Measurements from ENCODE around the gene FUT1. TPM values are rescaled to one million over a fixed set of nuclear protein-coding genes. Genes with fewer than 3 reads are reported as not detected.
A peak's percentile ranks its signal among the peaks of the same experiment; 100 is the strongest.

FUT1 gene
- total and polyA plus RNA-seq, 9 of the 15 experiments (the other 6 are each of a cell fraction or from before 2014, with no cell fraction given): 2.3 to 18.5 (median 8.8) TPM

DNA sequence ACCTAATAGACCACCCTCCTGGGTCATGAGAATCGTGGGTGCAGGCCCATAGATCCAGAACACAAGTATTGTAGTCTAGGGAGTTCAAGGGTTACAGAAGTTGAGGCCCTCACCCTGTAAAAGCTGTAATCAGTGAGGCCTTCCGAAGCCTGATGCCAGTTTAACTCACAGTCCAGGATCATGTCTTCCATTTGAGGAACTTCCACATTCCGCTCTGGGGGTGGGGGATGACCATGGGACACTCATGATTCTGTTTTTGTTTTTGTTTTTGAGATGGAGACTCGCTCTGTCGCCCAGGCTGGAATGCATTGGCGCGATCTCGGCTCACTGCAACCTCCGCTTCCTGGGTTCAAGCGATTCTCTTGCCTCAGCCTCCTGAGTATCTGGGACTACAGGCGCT is 10.3 kb downstream of the FUT1 start:
- Histone ChIP-seq H3K4me1 (replicated peaks in 1 of 2; ENCODE audit: control insufficient read depth in 2 of 2, insufficient read depth in 2 of 2, low read length in 2 of 2) (peaks cover 47 to 49% of the 10 kb centered on the region in 2 experiments), H3K9me1 (ENCODE audit: control insufficient read depth, insufficient read depth, low read length) (peaks cover 3% of the 10 kb centered on the region), H3K27ac (ENCODE audit: extremely low read depth, low read depth, low read length) (peak overlapping the region; percentile 82), H3K4me2 (ENCODE audit: insufficient read depth, low read length) (peak overlapping the region; percentile 89), H4K20me1 (replicated peaks; ENCODE audit: control insufficient read depth, insufficient read depth, low read length) (no peaks in the 10 kb centered on the region), H2AFZ (ENCODE audit: low read depth, low read length) (peak overlapping the region; percentile 77), H3K9ac (ENCODE audit: insufficient read depth in 1 of 2, low read depth in 2 of 2, low read length in 2 of 2) (peak overlapping the region; percentile 71 to 95), H3K79me2 (ENCODE audit: control insufficient read depth, insufficient read depth, low read length) (peaks cover 8% of the 10 kb centered on the region; the same call in 2 of the 3 replicates), H3K27me3 (ENCODE audit: control insufficient read depth in 2 of 2, insufficient read depth in 2 of 2, low read length in 2 of 2) (no peaks in the 10 kb centered on the region), H3K36me3 (ENCODE audit: control insufficient read depth, insufficient read depth, low read length) (no peaks in the 10 kb centered on the region), H3K4me3 (peak overlapping the region; percentile 13), H3K9me3 (replicated peaks; ENCODE audit: control insufficient read depth, insufficient read depth, low read depth, low read length) (no peaks in the 10 kb centered on the region)
- CTCF ChIA-PET (ENCODE audit: low intra/inter-chr PET ratio): interaction anchor here (0.6 kb wide), 2 partner anchors 104 to 196 kb away, joined by 3 read pairs; no protein-coding TSS in a partner anchor
- TF ChIP-seq, protein P1, sequence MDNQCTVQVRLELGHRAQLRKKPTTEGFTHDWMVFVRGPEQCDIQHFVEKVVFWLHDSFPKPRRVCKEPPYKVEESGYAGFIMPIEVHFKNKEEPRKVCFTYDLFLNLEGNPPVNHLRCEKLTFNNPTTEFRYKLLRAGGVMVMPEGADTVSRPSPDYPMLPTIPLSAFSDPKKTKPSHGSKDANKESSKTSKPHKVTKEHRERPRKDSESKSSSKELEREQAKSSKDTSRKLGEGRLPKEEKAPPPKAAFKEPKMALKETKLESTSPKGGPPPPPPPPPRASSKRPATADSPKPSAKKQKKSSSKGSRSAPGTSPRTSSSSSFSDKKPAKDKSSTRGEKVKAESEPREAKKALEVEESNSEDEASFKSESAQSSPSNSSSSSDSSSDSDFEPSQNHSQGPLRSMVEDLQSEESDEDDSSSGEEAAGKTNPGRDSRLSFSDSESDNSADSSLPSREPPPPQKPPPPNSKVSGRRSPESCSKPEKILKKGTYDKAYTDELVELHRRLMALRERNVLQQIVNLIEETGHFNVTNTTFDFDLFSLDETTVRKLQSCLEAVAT (IDR thresholded peaks at IDR 0.05): peak in 1 of 2 experiments; percentile 75; a peak in 1 of 4 replicates
- TF ChIP-seq, protein P2, sequence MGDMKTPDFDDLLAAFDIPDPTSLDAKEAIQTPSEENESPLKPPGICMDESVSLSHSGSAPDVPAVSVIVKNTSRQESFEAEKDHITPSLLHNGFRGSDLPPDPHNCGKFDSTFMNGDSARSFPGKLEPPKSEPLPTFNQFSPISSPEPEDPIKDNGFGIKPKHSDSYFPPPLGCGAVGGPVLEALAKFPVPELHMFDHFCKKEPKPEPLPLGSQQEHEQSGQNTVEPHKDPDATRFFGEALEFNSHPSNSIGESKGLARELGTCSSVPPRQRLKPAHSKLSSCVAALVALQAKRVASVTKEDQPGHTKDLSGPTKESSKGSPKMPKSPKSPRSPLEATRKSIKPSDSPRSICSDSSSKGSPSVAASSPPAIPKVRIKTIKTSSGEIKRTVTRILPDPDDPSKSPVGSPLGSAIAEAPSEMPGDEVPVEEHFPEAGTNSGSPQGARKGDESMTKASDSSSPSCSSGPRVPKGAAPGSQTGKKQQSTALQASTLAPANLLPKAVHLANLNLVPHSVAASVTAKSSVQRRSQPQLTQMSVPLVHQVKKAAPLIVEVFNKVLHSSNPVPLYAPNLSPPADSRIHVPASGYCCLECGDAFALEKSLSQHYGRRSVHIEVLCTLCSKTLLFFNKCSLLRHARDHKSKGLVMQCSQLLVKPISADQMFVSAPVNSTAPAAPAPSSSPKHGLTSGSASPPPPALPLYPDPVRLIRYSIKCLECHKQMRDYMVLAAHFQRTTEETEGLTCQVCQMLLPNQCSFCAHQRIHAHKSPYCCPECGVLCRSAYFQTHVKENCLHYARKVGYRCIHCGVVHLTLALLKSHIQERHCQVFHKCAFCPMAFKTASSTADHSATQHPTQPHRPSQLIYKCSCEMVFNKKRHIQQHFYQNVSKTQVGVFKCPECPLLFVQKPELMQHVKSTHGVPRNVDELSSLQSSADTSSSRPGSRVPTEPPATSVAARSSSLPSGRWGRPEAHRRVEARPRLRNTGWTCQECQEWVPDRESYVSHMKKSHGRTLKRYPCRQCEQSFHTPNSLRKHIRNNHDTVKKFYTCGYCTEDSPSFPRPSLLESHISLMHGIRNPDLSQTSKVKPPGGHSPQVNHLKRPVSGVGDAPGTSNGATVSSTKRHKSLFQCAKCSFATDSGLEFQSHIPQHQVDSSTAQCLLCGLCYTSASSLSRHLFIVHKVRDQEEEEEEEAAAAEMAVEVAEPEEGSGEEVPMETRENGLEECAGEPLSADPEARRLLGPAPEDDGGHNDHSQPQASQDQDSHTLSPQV (IDR thresholded peaks at IDR 0.05): peak; percentile 28; the same call in 1 of the 2 replicates
- TF ChIP-seq ZNF75A (CRISPR knock-in tag; IDR thresholded peaks at IDR 0.05): no peak
- TF ChIP-seq, protein P3, sequence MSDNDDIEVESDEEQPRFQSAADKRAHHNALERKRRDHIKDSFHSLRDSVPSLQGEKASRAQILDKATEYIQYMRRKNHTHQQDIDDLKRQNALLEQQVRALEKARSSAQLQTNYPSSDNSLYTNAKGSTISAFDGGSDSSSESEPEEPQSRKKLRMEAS (CRISPR knock-in tag; IDR thresholded peaks at IDR 0.05): 0 out of 2 replicates have a peak, but pooled peaks have one; percentile 0
- no peak for TF ChIP-seq NCOA2 (IDR thresholded peaks at IDR 0.05; ENCODE audit: partially characterized antibody in 2 of 2)
- no peak for TF ChIP-seq HOXB6 (CRISPR knock-in tag; IDR thresholded peaks at IDR 0.05; ENCODE audit: borderline replicate concordance)
- 0 out of 3 replicates have a peak, but pooled peaks of 1 of the 2 experiments have one; percentile 1 for TF ChIP-seq CBX3 (IDR thresholded peaks at IDR 0.05; ENCODE audit: borderline replicate concordance in 1 of 2, low read length in 2 of 2)
- TF ChIP-seq TAF15 (IDR thresholded peaks at IDR 0.05; ENCODE audit: low read depth, low read length): no peak
- TF ChIP-seq ZFX (CRISPR knock-in tag; IDR thresholded peaks at IDR 0.05): peak; percentile 7; the same call in 1 of the 2 replicates
- no peak for TF ChIP-seq JUN (IDR thresholded peaks at IDR 0.05; ENCODE audit: borderline replicate concordance, low read depth, low read length)
- 0 out of 2 replicates have a peak, but pooled peaks have one; percentile 32 for TF ChIP-seq JUN (CRISPR knock-in tag; IDR thresholded peaks at IDR 0.05; ENCODE audit: borderline replicate concordance)
- no peak for TF ChIP-seq PURB (CRISPR knock-in tag; IDR thresholded peaks at IDR 0.05; ENCODE audit: low read depth)
- in situ Hi-C loops (cut with MboI) (loop anchor here (5.0 kb wide), 1 partner anchor 95 kb away; the partner anchor contains the start of gene CA11), intact Hi-C loops (cut with micrococcal nuclease) (no loop called here)
- POLR2A ChIA-PET: interaction anchor here (0.6 to 0.7 kb wide), 2 partner anchors 42 to 139 kb away, joined by 3 read pairs; no protein-coding TSS in a partner anchor
- ATAC-seq (no peak), FAIRE-seq (no peak), DNase-seq (ENCODE audit: extremely low read depth in 1 of 4, low spot score in 3 of 4) (no peak)
- 78% methylated on average over 9 of the region's 11 CpGs for WGBS (ENCODE audit: insufficient coverage, low coverage, missing lambda C conversion rate)
- BruUV-seq (replicated peaks): no TSS peak

Measured in K562 (cell line).